Activated CD8-positive, alpha-beta memory T cell treated with anti-CD3 and anti-CD28 coated beads, Interleukin-2, amount 50 U/mL, for 4 hours (primary cell): ENCODE data around the gene AMER2.

Experiments
- DNase-seq: peaks from one replicate; pipeline ENCODE4 v3.0.0-alpha.2; 2020

AMER2 gene

DNA sequence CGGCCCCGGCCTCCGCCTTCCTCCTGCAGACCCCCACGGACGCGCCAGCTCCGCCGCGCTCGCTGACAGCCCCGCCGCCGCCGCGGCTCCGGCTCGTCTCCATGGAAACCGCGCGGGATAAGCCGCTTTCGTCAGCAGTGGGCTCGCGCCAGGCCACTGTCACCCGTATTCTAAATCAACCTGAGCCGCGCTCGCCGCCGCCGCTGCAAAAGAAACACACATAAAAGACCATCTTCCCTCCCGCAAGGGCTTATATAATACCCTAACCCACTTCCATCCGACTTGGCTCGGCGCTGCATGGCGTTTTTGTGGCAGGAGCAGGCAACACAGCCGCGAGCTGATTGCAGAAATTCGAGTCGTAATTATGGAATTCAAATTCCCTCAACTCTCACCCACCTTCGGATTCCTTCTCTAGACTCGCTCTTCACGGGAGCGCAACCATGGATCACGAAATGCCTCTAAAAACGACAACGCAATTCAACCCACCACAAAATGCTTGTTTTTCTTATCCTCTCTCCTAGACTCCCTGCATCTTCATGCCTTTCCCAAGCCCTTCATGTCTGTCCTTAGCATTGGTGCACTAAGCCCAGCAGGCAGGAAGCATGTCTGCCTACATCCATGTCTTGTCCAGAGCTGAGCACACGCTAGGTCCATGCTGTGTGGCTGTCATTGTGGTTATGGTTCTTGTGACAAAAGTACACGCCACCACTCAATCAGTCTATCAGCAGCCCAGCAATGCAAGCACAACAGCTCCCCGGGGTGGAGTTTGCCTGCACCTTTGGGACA lies at the start of gene AMER2:
AMER2 (minus strand) TSS at position 772 of the 786 bp plus-strand sequence; CDS start at position 103, 669 bp downstream.
- DNase-seq = no peak

- no peak for DNase-seq
These were observed 45.9 kb upstream of the AMER2 start for GRCh38 chr13:25218019-25218418.

- DNase-seq = no peak
These were observed 45.2 kb upstream of the AMER2 start for GRCh38 chr13:25217023-25217885.

DNA sequence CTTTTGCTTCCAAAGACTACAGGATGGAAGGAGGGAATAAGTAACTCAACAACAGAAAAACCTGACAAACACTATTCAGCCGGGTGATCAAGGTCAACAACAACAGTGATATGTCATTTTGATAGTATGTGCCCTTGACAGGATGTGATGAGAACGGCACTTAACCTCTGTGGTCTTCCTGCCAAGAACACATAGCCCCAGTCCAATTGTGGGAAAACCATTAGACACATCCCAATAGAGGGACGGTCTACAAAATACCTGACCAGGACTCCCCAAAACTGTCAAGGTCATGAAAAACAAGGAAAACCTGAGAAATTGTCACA lies 43.1 kb upstream of the AMER2 start:
- no peak for DNase-seq

GRCh38 chr13:25214491-25215252 lies 42.6 kb upstream of the AMER2 start:
- DNase-seq = no peak

DNA sequence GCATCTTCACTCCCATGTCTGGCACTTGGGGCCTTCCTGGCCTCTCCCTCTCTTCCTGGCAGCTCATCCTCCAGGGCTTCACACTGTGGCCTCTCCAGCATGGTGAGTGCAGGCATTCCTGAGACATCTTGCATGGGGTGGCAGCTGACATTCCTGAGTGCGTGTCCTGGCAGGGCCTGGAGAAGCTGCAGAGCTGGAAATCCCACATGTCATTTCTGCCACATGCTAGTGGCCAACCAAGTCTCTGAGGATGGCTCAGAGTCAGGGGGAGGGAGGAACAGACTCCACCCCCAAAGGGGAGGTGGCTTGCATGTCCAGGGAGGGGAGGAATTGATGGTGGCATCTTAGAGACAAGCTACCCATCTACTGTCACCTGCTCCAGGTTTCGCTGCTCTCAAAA lies 41.6 kb upstream of the AMER2 start:
- no peak for DNase-seq

- DNase-seq = no peak
These were observed 38.9 kb upstream of the AMER2 start for GRCh38 chr13:25210842-25211569.

- no peak for DNase-seq
These were observed 35.3 kb upstream of the AMER2 start for GRCh38 chr13:25207291-25207810.

- DNase-seq = no peak
These were observed 32.8 kb upstream of the AMER2 start for GRCh38 chr13:25204863-25205262.

DNA sequence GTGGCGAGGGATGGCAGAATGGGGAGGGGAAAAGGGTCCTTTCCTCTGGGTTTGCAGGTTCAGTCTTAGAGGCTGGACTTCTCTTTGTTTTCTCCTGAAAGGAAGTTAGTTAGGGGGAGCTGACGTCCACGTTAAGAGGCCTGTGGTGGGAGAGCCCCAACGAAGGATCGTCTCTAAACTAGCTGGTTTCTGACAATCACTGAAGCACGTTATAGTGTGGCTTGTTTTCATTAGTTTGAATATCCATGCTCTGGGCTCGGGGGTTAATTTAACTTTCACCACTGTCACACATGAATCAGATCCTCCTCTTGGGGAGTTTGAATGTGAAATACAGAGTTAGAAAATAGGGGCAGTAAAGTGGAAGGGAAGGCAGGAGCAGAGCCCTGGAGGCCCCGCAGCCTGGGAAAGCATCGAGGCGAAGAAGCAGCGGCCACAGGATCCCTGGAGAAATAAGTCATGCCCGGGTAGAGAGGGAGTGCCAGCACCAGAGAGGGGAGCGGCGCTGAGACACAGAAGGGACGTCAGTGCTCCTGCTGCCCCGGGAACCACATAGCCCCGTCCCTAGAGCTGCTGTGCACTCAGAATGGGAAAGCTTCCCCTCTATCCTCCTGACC lies 31.1 kb upstream of the AMER2 start:
- no peak for DNase-seq

GRCh38 chr13:25200783-25201182 lies 28.7 kb upstream of the AMER2 start:
- DNase-seq = no peak

DNA sequence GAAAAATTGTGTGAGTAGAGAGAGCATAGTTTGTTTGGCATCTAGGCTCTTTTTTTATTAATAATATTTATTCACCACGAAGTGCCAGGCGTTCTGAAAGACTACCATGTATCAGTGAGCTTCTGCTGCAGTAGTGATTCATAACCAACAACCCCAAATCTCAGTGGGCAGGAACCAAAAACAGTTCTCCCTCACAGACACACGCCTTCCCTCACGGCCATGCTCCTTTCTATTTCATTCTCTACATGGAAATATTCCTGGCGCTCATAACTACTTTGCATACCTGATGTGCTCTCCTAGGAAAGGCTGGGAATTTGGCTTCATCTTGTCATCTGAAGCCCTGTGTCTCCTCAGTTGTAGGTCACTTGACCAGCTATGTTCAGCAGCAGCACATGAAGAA lies 26.6 kb upstream of the AMER2 start:
- DNase-seq = no peak

GRCh38 chr13:25196971-25197370 lies 24.9 kb upstream of the AMER2 start:
- no peak for DNase-seq

DNA sequence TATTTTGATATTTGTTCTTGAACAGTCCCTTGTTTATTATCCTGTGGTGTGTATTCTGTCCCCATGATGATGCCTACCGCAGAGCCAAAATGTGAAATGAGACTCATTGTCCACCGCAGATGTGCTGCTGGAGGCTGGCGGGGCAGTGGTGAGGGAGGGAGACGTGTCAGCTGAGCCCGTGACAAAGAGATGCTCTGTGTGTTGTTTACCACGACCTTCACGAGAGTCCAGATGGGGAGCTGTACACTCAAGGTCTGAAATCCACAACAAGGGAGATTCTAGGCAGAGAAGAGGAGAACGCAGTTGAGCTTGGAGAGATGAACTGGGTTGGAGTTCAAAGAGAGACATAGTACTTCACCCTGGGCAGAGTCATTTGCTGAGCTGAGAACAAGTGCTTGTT lies 20.8 kb upstream of the AMER2 start:
- no peak for DNase-seq

GRCh38 chr13:25192489-25192888 lies 20.4 kb upstream of the AMER2 start:
- DNase-seq = no peak

- no peak for DNase-seq
These were observed 20.0 kb upstream of the AMER2 start for GRCh38 chr13:25192052-25192451.

DNA sequence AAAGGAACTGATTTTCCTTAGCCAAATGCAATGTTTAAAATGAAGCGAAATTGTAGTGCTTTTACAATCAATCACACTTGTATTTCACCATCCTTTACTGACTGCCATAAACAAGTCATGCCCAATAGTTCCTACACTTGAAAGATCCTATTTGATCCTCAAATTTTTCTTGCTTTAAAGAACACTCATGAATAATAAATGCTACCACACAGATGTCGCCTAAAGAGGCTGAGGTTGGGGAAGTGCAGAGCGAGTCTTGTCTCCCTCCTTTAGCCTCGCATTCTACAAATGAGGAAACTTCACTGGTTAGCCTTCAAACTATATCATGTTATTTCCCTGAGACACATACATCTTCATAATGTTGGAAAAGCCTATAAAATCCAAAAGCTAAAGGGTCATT lies 18.7 kb upstream of the AMER2 start:
- DNase-seq = no peak

GRCh38 chr13:25190256-25190655 lies 18.2 kb upstream of the AMER2 start:
- no peak for DNase-seq

GRCh38 chr13:25187596-25187995 lies 15.5 kb upstream of the AMER2 start:
- no peak for DNase-seq

GRCh38 chr13:25186187-25186586 lies 14.1 kb upstream of the AMER2 start:
- no peak for DNase-seq

DNA sequence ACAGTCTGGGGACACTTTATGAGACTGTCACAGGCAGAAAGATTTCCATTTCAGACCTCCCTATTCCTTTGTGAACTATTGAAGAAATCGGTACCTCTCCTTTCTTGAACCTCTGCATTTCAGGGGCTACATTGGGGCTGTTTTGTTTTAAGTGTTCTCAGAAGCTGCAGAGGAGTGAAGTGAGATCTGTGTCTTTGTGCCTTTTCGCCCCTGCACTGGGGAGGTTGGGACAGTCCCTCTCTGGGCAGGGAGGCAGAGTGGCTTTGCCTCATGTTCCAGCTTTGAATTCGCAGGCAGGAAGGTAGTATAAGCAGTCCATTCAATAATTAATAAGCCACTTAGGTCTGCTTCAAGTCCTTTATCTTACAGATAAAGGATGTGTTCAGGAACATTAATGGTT lies 9.5 kb upstream of the AMER2 start:
- no peak for DNase-seq
